ENCODE results near the gene GAA.

The GAA gene

DNA sequence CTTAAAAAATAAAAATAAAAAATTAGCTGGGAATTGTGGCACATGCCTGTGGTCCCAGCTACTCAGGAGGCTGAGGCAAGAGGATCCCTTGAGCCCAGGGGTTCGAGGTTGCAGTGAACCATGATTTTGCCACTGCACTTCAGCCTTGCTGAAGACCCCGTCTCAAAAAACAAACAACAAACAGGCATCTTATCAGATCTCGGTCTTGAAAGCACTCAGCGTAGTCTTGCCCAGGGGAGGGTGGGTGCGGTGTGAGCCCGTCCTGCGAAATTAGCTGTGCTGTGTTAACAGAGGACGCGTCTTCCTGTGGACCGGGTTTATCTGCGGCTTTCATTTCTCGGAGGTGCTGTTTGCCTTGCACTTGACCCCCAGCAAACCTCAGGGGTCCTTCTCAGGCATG is 5.4 kb downstream of the GAA start:
- no peak overlapping the region for H3K27ac ChIP-seq (ENCODE audit: low read length)
- H3K27me3 ChIP-seq (ENCODE audit: insufficient read depth, low read length): peaks cover 9% of the 10 kb centered on the region; the same call in 1 of the 2 replicates
- peaks cover 8% of the 10 kb centered on the region; the same call in 1 of the 2 replicates for H3K4me1 ChIP-seq (ENCODE audit: insufficient read depth, low read length)
- H3K36me3 ChIP-seq (ENCODE audit: insufficient read depth, low read depth, low read length): no peaks in the 10 kb centered on the region
- H3K9ac ChIP-seq (ENCODE audit: low read depth, low read length): no peak overlapping the region
- H3K9me3 ChIP-seq (ENCODE audit: insufficient read depth, low read depth, low read length): no peaks in the 10 kb centered on the region
- H3K4me3 ChIP-seq (ENCODE audit: low read length): no peak overlapping the region

- H3K27ac ChIP-seq (ENCODE audit: low read length): no peak overlapping the region
- H3K9me3 ChIP-seq (ENCODE audit: insufficient read depth, low read depth, low read length): no peaks in the 10 kb centered on the region
Measured at GRCh38 chr17:80107231-80108021, 6.0 kb downstream of the GAA start.

DNA sequence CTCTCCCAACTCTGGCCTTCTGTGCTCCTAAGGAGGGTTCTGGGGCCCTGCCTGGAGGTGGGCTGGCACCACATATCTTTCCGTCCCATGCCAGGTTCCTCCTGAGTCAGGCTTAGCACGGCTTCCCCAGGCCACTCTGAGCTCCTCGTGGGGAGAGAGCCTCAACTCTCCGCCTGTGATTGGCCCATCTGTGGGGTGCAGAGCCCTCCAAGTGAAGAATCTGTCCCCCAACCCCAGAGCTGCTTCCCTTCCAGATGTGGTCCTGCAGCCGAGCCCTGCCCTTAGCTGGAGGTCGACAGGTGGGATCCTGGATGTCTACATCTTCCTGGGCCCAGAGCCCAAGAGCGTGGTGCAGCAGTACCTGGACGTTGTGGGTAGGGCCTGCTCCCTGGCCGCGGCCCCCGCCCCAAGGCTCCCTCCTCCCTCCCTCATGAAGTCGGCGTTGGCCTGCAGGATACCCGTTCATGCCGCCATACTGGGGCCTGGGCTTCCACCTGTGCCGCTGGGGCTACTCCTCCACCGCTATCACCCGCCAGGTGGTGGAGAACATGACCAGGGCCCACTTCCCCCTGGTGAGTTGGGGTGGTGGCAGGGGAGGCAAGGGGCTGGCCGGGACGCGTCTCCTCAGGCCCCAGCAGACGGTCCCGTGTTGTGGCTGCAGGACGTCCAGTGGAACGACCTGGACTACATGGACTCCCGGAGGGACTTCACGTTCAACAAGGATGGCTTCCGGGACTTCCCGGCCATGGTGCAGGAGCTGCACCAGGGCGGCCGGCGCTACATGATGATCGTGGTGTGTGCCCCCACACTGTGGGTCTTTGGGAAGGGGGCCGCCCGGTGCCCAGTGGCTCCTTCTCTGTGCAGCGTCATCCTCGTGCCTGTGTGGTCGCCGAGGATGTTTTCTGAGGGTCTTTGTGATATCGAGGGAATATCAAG is 6.9 kb downstream of the GAA start:
- no peak overlapping the region for H3K4me3 ChIP-seq (ENCODE audit: low read length)
- H3K27me3 ChIP-seq (ENCODE audit: insufficient read depth, low read length): no peaks in the 10 kb centered on the region
- H3K36me3 ChIP-seq (ENCODE audit: insufficient read depth, low read depth, low read length): no peaks in the 10 kb centered on the region
- peaks cover 1% of the 10 kb centered on the region; the same call in 1 of the 2 replicates for H3K4me1 ChIP-seq (ENCODE audit: insufficient read depth, low read length)
- no peak overlapping the region for H3K9ac ChIP-seq (ENCODE audit: low read depth, low read length)
- no peaks in the 10 kb centered on the region for H3K9me3 ChIP-seq (ENCODE audit: insufficient read depth, low read depth, low read length)
- H3K27ac ChIP-seq (ENCODE audit: low read length): no peak overlapping the region

More at GRCh38 chr17:80107231-80108021, 6.0 kb downstream of the GAA start:
- Histone ChIP-seq H3K36me3 (ENCODE audit: insufficient read depth, low read depth, low read length) (no peaks in the 10 kb centered on the region), H3K9ac (ENCODE audit: low read depth, low read length) (no peak overlapping the region), H3K4me3 (ENCODE audit: low read length) (no peak overlapping the region), H3K4me1 (ENCODE audit: insufficient read depth, low read length) (peaks cover 3% of the 10 kb centered on the region; the same call in 1 of the 2 replicates), H3K27me3 (ENCODE audit: insufficient read depth, low read length) (peaks cover 3% of the 10 kb centered on the region; the same call in 1 of the 2 replicates)

DNA sequence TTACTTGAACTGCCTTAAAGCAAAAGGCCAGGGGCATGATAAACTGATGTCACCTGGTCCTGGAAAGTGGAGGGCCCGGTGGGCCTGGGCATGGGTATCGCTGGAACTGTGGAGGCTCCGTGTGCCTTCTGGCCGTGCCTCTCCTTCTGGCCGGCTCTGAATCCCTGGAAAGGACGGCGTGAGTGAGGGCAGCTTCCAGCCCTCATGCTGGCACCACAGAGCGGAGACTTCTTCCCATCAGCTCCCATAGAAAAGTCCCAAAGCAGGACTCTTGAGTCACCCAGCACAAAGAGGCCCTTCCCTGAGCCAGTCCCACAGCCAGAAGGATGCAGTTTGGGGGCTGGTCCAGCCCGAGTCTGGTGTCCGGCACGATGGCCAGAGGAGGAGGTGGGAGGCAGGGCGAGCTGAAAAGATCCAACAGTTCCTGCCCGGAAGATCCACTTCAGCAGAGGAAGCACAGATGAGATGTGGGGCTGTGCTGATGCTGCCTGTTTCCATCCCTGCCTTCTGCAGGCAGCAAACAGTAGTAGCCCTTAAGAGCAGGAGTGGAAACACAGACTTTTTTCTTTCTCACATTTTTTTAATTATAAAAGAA is 7.8 kb downstream of the GAA start:
- no peaks in the 10 kb centered on the region for H3K27me3 ChIP-seq (ENCODE audit: insufficient read depth, low read length)
- 0 out of 2 replicates have a peak, but pooled peaks cover 3% of the 10 kb centered on the region for H3K36me3 ChIP-seq (ENCODE audit: insufficient read depth, low read depth, low read length)
- peaks cover 6% of the 10 kb centered on the region; the same call in 1 of the 2 replicates for H3K4me1 ChIP-seq (ENCODE audit: insufficient read depth, low read length)
- H3K9ac ChIP-seq (ENCODE audit: low read depth, low read length): no peak overlapping the region
- no peaks in the 10 kb centered on the region for H3K9me3 ChIP-seq (ENCODE audit: insufficient read depth, low read depth, low read length)
- no peak overlapping the region for H3K27ac ChIP-seq (ENCODE audit: low read length)
- no peak overlapping the region for H3K4me3 ChIP-seq (ENCODE audit: low read length)

- H3K9me3 ChIP-seq (ENCODE audit: insufficient read depth, low read depth, low read length): no peaks in the 10 kb centered on the region
- no peak overlapping the region for H3K9ac ChIP-seq (ENCODE audit: low read depth, low read length)
- peaks cover 7% of the 10 kb centered on the region; the same call in 1 of the 2 replicates for H3K4me1 ChIP-seq (ENCODE audit: insufficient read depth, low read length)
- H3K36me3 ChIP-seq (ENCODE audit: insufficient read depth, low read depth, low read length): 0 out of 2 replicates have a peak, but pooled peaks cover 3% of the 10 kb centered on the region
- H3K4me3 ChIP-seq (ENCODE audit: low read length): no peak overlapping the region
- H3K27me3 ChIP-seq (ENCODE audit: insufficient read depth, low read length): no peaks in the 10 kb centered on the region
- no peak overlapping the region for H3K27ac ChIP-seq (ENCODE audit: low read length)
Measured at GRCh38 chr17:80109713-80110446, 8.5 kb downstream of the GAA start.

GRCh38 chr17:80110447-80110812 is 9.0 kb downstream of the GAA start:
- no peak overlapping the region for H3K4me3 ChIP-seq (ENCODE audit: low read length)
- 0 out of 2 replicates have a peak, but pooled peaks cover 3% of the 10 kb centered on the region for H3K36me3 ChIP-seq (ENCODE audit: insufficient read depth, low read depth, low read length)
- no peak overlapping the region for H3K9ac ChIP-seq (ENCODE audit: low read depth, low read length)
- peaks cover 7% of the 10 kb centered on the region; the same call in 1 of the 2 replicates for H3K4me1 ChIP-seq (ENCODE audit: insufficient read depth, low read length)
- H3K27me3 ChIP-seq (ENCODE audit: insufficient read depth, low read length): no peaks in the 10 kb centered on the region
- no peak overlapping the region for H3K27ac ChIP-seq (ENCODE audit: low read length)
- no peaks in the 10 kb centered on the region for H3K9me3 ChIP-seq (ENCODE audit: insufficient read depth, low read depth, low read length)

DNA sequence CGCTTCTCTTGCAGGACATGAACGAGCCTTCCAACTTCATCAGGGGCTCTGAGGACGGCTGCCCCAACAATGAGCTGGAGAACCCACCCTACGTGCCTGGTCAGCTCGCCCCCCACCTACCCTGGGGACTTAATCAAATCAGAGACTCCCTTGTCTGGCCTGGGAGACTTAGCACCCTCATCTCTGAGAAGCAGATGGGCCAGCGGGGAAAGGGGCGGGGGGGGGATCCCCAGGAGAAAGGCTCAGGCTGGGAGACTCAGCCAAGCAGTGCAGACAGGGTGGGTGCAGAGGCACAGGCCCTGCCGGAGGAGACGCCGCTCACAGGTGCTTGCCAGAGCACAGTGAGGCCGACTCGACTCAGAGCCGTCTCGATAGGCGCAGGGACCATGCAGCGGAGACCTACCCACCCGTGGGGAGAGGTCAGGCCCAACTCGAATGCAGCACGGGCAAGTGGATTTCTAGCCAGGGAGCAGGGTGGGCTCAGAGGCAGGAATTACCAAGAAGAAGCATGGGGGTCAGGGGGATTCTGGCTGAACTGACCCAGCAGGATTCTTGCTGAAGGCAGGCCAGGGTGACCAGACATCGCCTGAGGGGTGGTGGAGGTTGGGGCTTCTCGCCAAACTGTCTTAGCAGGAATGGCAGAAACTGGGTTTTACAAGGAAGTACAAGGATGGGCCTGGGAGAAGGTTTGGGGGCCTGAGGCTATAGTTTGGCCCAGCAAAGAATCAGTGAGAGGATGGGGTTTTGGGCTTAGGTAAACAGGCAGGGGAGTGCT is 9.7 kb downstream of the GAA start:
- H3K9me3 ChIP-seq (ENCODE audit: insufficient read depth, low read depth, low read length): no peaks in the 10 kb centered on the region
- H3K36me3 ChIP-seq (ENCODE audit: insufficient read depth, low read depth, low read length): 0 out of 2 replicates have a peak, but pooled peaks cover 3% of the 10 kb centered on the region
- H3K9ac ChIP-seq (ENCODE audit: low read depth, low read length): no peak overlapping the region
- H3K27ac ChIP-seq (ENCODE audit: low read length): no peak overlapping the region
- no peaks in the 10 kb centered on the region for H3K27me3 ChIP-seq (ENCODE audit: insufficient read depth, low read length)
- H3K4me1 ChIP-seq (ENCODE audit: insufficient read depth, low read length): peaks cover 7% of the 10 kb centered on the region; the same call in 1 of the 2 replicates
- H3K4me3 ChIP-seq (ENCODE audit: low read length): no peak overlapping the region

DNA sequence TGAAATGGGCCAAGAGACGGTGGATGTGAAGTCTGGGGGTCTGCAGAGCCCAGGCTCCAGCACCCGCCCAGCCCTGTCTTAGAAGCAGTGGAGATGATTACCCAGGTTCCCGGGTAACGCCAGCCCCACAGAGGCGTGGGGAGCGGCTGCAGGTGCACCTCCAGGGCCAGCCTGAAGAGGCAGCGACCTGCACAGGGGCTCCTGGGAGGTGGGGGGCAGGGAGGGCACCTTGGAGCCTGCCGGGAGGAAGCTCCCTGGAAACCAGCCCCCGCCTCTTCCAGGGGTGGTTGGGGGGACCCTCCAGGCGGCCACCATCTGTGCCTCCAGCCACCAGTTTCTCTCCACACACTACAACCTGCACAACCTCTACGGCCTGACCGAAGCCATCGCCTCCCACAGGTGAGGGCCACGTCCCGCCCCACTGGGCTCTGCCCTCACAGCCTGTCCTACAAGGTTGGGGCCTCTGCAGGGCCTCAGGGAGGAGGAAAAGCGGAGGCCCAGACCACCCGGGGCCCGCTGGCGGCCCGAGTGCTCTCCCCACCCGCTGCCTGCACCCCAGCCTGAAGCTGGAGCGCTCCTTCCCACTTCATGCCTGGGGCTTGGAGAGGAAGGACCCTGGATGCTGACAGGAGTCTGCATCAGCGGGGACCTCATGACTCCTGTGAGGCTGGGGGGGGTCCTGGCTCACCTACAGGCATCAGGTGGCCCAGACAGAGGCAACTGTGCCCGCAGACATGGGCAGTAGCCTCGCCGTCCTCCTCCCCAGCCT is 10.5 kb downstream of the GAA start:
- no peaks in the 10 kb centered on the region for H3K27me3 ChIP-seq (ENCODE audit: insufficient read depth, low read length)
- H3K9me3 ChIP-seq (ENCODE audit: insufficient read depth, low read depth, low read length): no peaks in the 10 kb centered on the region
- H3K4me3 ChIP-seq (ENCODE audit: low read length): no peak overlapping the region
- H3K36me3 ChIP-seq (ENCODE audit: insufficient read depth, low read depth, low read length): 0 out of 2 replicates have a peak, but pooled peaks cover 3% of the 10 kb centered on the region
- no peak overlapping the region for H3K9ac ChIP-seq (ENCODE audit: low read depth, low read length)
- H3K27ac ChIP-seq (ENCODE audit: low read length): no peak overlapping the region
- H3K4me1 ChIP-seq (ENCODE audit: insufficient read depth, low read length): peaks cover 7% of the 10 kb centered on the region; the same call in 1 of the 2 replicates

- Histone ChIP-seq H3K9me3 (ENCODE audit: insufficient read depth, low read depth, low read length) (no peaks in the 10 kb centered on the region), H3K4me1 (ENCODE audit: insufficient read depth, low read length) (peaks cover 7% of the 10 kb centered on the region; the same call in 1 of the 2 replicates), H3K36me3 (ENCODE audit: insufficient read depth, low read depth, low read length) (0 out of 2 replicates have a peak, but pooled peaks cover 3% of the 10 kb centered on the region), H3K9ac (ENCODE audit: low read depth, low read length) (no peak overlapping the region), H3K27me3 (ENCODE audit: insufficient read depth, low read length) (no peaks in the 10 kb centered on the region), H3K4me3 (ENCODE audit: low read length) (no peak overlapping the region), H3K27ac (ENCODE audit: low read length) (no peak overlapping the region)
Measured at GRCh38 chr17:80112471-80113032, 11.2 kb downstream of the GAA start.
